Measurements from ENCODE around the gene NCOR1. TPM values are rescaled to one million over a fixed set of nuclear protein-coding genes. Genes with fewer than 3 reads are reported as not detected.
"Not testable (repeated sequence)": the region's sequence is repeated elsewhere in the genome, so short reads cannot be mapped to it uniquely, and the experiment has no call there.

NCOR1 gene
- polyA plus RNA-seq, 1 of the 3 experiments (the other 2 are of a cell fraction), result 42.1 TPM

DNA sequence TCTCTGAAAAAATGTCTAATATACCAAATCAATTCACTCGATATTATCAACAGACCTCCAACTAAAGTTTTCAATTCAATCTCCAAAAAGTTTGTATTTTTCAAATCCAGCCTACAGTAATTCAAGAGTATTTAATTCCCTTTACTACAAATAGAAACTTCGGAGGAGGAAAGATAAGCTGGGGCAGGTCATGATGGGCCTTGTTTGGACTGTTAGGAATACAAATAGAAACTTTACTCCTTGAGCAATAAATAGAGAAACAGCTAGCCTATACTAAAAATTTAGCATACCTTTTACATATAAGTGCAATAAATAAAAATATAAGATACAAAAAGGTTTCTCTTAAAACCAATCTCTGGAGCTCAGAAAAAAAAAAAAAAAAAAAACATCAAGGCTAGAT, 98.2 kb downstream of the NCOR1 start:
- no peak for DNase-seq
- H3K9me3 ChIP-seq, result no peaks in the 10 kb centered on the region; the same call in 1 of the 2 replicates
- peaks cover 12% of the 10 kb centered on the region for H3K79me2 ChIP-seq (ENCODE audit: insufficient read depth)
- no peak overlapping the region for H3K9ac ChIP-seq
- no peaks in the 10 kb centered on the region for H3F3A ChIP-seq (replicated peaks; ENCODE audit: insufficient read depth)
- TF ChIP-seq RAD21 (IDR thresholded peaks at IDR 0.05; ENCODE audit: low read length) (no peak), FOXM1 (IDR thresholded peaks at IDR 0.05; ENCODE audit: low read depth) (no peak), TAF1 (IDR thresholded peaks at IDR 0.05; ENCODE audit: borderline replicate concordance, low read depth, low read length) (no peak), RCOR1 (IDR thresholded peaks at IDR 0.05; ENCODE audit: low read length) (no peak), FOXJ3 (CRISPR knock-in tag; IDR thresholded peaks at IDR 0.05) (no peak), SIN3A (IDR thresholded peaks at IDR 0.05; ENCODE audit: borderline replicate concordance, low read depth, low read length) (no peak), EZH2phosphoT487 (IDR thresholded peaks at IDR 0.05; ENCODE audit: borderline replicate concordance, low read depth) (no peak), NRF1 (IDR thresholded peaks at IDR 0.05; ENCODE audit: low read depth, low read length) (no peak), TEAD4 (IDR thresholded peaks at IDR 0.05; ENCODE audit: borderline replicate concordance, insufficient read depth) (no peak), FOSL2 (IDR thresholded peaks at IDR 0.05; ENCODE audit: borderline replicate concordance, low read depth) (no peak), TCF12 (IDR thresholded peaks at IDR 0.05) (no peak), SMC3 (IDR thresholded peaks at IDR 0.05; ENCODE audit: low read depth, low read length) (no peak)
- TF ChIP-seq, protein P1, sequence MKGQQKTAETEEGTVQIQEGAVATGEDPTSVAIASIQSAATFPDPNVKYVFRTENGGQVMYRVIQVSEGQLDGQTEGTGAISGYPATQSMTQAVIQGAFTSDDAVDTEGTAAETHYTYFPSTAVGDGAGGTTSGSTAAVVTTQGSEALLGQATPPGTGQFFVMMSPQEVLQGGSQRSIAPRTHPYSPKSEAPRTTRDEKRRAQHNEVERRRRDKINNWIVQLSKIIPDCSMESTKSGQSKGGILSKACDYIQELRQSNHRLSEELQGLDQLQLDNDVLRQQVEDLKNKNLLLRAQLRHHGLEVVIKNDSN (IDR thresholded peaks at IDR 0.05; ENCODE audit: borderline replicate concordance, low read depth), result no peak
- TF ChIP-seq, protein P2, sequence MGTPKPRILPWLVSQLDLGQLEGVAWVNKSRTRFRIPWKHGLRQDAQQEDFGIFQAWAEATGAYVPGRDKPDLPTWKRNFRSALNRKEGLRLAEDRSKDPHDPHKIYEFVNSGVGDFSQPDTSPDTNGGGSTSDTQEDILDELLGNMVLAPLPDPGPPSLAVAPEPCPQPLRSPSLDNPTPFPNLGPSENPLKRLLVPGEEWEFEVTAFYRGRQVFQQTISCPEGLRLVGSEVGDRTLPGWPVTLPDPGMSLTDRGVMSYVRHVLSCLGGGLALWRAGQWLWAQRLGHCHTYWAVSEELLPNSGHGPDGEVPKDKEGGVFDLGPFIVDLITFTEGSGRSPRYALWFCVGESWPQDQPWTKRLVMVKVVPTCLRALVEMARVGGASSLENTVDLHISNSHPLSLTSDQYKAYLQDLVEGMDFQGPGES (IDR thresholded peaks at IDR 0.05; ENCODE audit: low read depth, low read length), result no peak
- H2AFZ ChIP-seq (ENCODE audit: low read depth), result no peak overlapping the region
- ChIA-PET CTCF (no interaction called here), POLR2A (no interaction called here)
- no peaks in the 10 kb centered on the region for H3K27me3 ChIP-seq (ENCODE audit: insufficient read depth)
- H3K4me2 ChIP-seq, result no peak overlapping the region
- H3K4me3 ChIP-seq (ENCODE audit: low read depth in 2 of 2, low read length in 1 of 2), result no peak overlapping the region
- WGBS (ENCODE audit: low lambda C conversion rate), result 95% methylated on average over 2 of the region's 2 CpGs
- H3K27ac ChIP-seq (ENCODE audit: low read depth in 2 of 2, low read length in 1 of 2), result no peak overlapping the region
- no peaks in the 10 kb centered on the region for H4K20me1 ChIP-seq (ENCODE audit: insufficient read depth)
- H3K4me1 ChIP-seq (ENCODE audit: control insufficient read depth in 1 of 2, insufficient read depth in 2 of 2, low read depth in 1 of 2, low read length in 1 of 2), result no peaks in the 10 kb centered on the region
- peaks cover 64 to 88% of the 10 kb centered on the region in 2 experiments for H3K36me3 ChIP-seq (replicated peaks in 1 of 2; ENCODE audit: control insufficient read depth in 1 of 2, insufficient read depth in 2 of 2, low read length in 1 of 2)
- no peaks in the 10 kb centered on the region for H3K9me2 ChIP-seq

DNA sequence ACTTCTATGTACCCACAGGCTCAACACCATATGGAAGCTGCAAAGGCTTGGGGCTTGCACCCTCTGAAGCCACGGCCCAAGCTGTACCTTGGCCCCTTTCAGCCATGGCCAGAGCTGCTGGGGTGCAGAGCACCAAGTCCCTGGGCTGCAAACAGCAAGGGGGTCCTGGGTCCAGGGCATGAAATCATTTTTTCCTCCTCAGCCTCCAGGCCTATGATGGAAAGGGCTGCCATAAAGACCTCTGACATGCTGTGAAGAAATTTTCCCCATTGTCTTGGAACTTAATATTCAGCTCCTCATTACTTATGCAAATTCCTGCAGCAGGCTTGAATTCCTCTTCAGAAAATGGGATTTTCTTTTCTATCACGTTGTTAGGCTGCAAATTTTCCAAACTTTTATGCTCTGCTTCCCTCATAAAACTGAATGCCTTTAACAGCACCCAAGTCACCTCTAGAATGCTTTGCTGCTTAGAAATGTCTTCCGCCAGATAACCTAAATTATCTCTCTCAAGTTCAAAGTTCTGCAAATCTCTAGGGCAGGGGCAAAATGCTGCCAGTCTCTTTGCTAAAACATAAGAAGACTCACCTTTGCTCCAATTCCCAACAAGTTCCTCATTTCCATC, 100.1 kb downstream of the NCOR1 start:
- H3K9me3 ChIP-seq; H3K4me2 ChIP-seq; H3K27me3 ChIP-seq (ENCODE audit: insufficient read depth); POLR2A ChIA-PET; H3K4me3 ChIP-seq (ENCODE audit: low read depth in 2 of 2, low read length in 1 of 2); H3K27ac ChIP-seq (ENCODE audit: low read depth in 2 of 2, low read length in 1 of 2); H3K9ac ChIP-seq; DNase-seq; H2AFZ ChIP-seq (ENCODE audit: low read depth); H3K4me1 ChIP-seq (ENCODE audit: control insufficient read depth in 1 of 2, insufficient read depth in 2 of 2, low read depth in 1 of 2, low read length in 1 of 2); H3K9me2 ChIP-seq; CTCF ChIA-PET; H3F3A ChIP-seq (replicated peaks; ENCODE audit: insufficient read depth); H4K20me1 ChIP-seq (ENCODE audit: insufficient read depth): not testable (repeated sequence)
- Histone ChIP-seq H3K36me3 (replicated peaks in 1 of 2; ENCODE audit: control insufficient read depth in 1 of 2, insufficient read depth in 2 of 2, low read length in 1 of 2) (peaks cover 44 to 74% of the 10 kb centered on the region in 2 experiments), H3K79me2 (ENCODE audit: insufficient read depth) (peaks cover 18% of the 10 kb centered on the region)
- WGBS (ENCODE audit: low lambda C conversion rate), result 93% methylated on average over 3 of the region's 3 CpGs
